GM18867 (cell line): ENCODE measurements around the gene POLR1G.
A peak's percentile ranks its signal among the peaks of the same experiment; 100 is the strongest.
"Not testable (repeated sequence)": the region's sequence is repeated elsewhere in the genome, so short reads cannot be mapped to it uniquely, and the experiment has no call there.

Experiments used
- ATAC-seq: cut with Tn5 transposase; IDR thresholded peaks from one replicate; pipeline ENCODE4 v1.9.1; 2021; ENCODE audit warnings: mild to moderate bottlenecking, moderate library complexity; ENCODE audit not compliant: unreplicated experiment

POLR1G gene

GRCh38 chr19:45395821-45396617, 10.4 kb upstream of the POLR1G start:
- ATAC-seq, result no peak

- ATAC-seq, result no peak
Observed at GRCh38 chr19:45400192-45400591, 6.3 kb upstream of the POLR1G start.

- ATAC-seq, result no peak
Observed at GRCh38 chr19:45401815-45402214, 4.6 kb upstream of the POLR1G start.

- no peak for ATAC-seq
Observed at GRCh38 chr19:45402298-45403061, 4.0 kb upstream of the POLR1G start.

GRCh38 chr19:45403272-45403671, 3.2 kb upstream of the POLR1G start:
- no peak for ATAC-seq

GRCh38 chr19:45403781-45404556, 2.5 kb upstream of the POLR1G start:
- no peak for ATAC-seq

GRCh38 chr19:45404557-45405434, 1.6 kb upstream of the POLR1G start, which contains the start of gene PPP1R13L:
Gene PPP1R13L, minus strand, starts transcription at chr19:45405069. Its CDS starts 6,751 bp downstream, at chr19:45398318.
- no peak for ATAC-seq

GRCh38 chr19:45405435-45406225, 814 bp upstream of the POLR1G start:
- ATAC-seq, result peak; percentile 39

GRCh38 chr19:45407091-45407375, 589 bp downstream of the POLR1G start:
- no peak for ATAC-seq

- not testable (repeated sequence) for ATAC-seq
Observed at GRCh38 chr19:45407585-45407984, 1.1 kb downstream of the POLR1G start.

- no peak for ATAC-seq
Observed at GRCh38 chr19:45408121-45408520, 1.7 kb downstream of the POLR1G start.

GRCh38 chr19:45408830-45409556, 2.5 kb downstream of the POLR1G start:
- no peak for ATAC-seq

- ATAC-seq, result no peak
Observed at GRCh38 chr19:45409557-45409920, 3.1 kb downstream of the POLR1G start.

- ATAC-seq, result not testable (repeated sequence)
Observed at GRCh38 chr19:45410330-45410729, 3.9 kb downstream of the POLR1G start.

GRCh38 chr19:45413497-45413896, 7.1 kb downstream of the POLR1G start:
- no peak for ATAC-seq

- no peak for ATAC-seq
Observed at GRCh38 chr19:45414468-45414867, 8.0 kb downstream of the POLR1G start.

- ATAC-seq, result no peak
Observed at GRCh38 chr19:45417151-45417550, 10.7 kb downstream of the POLR1G start.

GRCh38 chr19:45418802-45419201, 12.4 kb downstream of the POLR1G start:
- ATAC-seq, result no peak

- peak; percentile 50 for ATAC-seq
Observed at GRCh38 chr19:45419396-45419795, 13.0 kb downstream of the POLR1G start.
